ENCODE results near the gene ZBTB12.

DNA sequence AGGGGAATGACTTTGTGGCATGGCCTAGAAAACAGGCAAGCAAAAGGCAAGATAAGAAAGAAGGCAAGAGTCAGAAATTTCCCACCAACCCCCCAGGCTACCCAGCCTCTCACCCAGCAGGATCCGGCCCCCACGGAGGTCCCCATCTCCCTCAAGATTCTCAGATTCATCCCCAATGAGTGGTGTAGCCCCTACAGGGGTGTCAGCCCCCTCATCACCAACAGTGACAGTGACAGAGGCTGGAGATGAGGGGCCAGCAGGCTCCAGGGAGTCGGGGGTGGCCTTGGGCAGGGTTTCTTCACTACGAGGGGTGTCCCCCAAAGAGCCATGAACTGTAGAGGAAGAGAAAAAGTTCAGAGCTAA is 5.4 kb downstream of the ZBTB12 start:
- TF ChIP-seq, protein P1, sequence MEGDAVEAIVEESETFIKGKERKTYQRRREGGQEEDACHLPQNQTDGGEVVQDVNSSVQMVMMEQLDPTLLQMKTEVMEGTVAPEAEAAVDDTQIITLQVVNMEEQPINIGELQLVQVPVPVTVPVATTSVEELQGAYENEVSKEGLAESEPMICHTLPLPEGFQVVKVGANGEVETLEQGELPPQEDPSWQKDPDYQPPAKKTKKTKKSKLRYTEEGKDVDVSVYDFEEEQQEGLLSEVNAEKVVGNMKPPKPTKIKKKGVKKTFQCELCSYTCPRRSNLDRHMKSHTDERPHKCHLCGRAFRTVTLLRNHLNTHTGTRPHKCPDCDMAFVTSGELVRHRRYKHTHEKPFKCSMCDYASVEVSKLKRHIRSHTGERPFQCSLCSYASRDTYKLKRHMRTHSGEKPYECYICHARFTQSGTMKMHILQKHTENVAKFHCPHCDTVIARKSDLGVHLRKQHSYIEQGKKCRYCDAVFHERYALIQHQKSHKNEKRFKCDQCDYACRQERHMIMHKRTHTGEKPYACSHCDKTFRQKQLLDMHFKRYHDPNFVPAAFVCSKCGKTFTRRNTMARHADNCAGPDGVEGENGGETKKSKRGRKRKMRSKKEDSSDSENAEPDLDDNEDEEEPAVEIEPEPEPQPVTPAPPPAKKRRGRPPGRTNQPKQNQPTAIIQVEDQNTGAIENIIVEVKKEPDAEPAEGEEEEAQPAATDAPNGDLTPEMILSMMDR (conservative IDR thresholded peaks at IDR 0.05; ENCODE audit: low read length): no peak
- no peak for TF ChIP-seq EZH2phosphoT487 (IDR thresholded peaks at IDR 0.05; ENCODE audit: borderline replicate concordance, low read depth, low read length)

Measured in OCI-LY7 (cell line).